DMS 273 (cell line): ENCODE measurements around the gene FPGS.
"Not testable (repeated sequence)": the region's sequence is repeated elsewhere in the genome, so short reads cannot be mapped to it uniquely, and the experiment has no call there.

Experiments used
- DNase-seq: peaks from one replicate; lab custom pipeline; 2025; ENCODE audit not compliant: unreplicated experiment; lab: John Stamatoyannopoulos, UW

The FPGS gene

DNA sequence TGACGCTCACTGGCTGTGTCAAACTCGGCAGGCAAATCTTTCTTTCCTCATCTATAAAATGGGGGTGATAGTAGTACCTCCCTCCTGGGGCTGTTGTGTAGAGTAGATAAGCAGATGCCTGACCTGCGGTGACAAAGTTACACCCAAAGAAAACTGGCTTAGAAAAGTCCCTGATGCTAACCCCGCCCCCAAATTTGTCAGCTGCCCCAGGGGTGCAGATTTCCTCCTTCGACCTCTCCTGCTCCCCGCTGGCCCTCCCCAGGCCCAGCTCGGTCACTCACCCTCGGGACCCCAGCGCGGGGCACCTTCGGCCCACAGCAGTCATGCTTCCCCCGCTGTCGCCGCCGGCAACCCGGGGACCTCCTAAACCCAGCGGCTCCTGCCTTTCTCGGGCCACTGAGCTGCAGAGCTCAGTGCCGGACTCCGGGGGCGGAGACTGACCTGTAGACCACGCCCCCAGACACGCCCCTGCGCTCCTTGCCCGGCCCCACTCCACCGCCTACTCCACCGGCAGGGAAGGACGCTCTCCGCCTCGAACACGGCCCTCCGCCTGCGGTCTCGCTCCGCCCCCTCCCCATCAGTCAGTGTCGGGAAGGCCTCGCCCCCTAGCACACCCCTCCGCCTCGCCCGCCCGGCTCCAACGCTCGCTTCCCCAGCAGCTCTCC, 31.6 kb upstream of the FPGS start:
- peak; percentile 98 for DNase-seq

GRCh38 chr9:127771570-127772189, 31.0 kb upstream of the FPGS start:
- no peak for DNase-seq

DNA sequence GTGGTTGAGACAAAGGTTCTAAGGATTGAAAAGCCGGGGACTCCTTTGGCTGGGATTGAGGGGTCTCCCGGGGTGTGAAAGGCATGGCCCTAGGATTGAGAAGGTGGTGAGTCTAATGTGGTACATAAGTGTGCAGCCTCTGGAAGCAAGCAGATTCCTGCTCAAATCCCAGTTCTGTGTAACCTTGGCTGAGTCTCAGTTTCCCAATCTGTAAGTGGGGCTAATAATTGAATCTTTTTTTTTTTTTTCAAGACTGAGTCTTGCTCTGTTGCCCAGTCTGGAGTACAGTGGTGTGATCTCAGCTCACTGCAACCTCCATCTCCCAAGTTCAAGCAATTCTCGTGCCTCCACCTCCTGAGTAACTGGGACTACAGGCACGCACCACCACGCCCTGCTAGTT, 30.1 kb upstream of the FPGS start:
- no peak for DNase-seq

- DNase-seq, result no peak
Measured at GRCh38 chr9:127773272-127773671, 29.4 kb upstream of the FPGS start.

DNA sequence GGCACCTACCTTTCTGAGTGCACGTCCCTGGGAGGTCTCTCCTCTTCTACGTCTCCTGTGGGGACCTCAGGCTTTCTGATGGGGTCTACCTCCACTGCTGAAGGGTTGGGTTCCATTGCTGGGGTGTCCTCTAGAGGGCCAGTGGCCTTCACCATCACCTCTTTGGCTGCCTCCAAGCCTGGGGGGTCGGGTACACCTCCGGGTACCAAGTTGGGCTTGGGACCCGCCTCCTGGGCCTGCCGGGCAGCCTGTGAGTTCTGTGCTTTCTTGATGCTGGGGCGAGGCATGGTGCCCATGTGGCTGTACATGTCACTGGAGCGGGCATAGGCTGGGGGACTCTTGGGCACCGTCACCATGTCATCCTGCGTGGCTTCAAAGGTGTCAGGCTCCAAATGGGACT, 28.7 kb upstream of the FPGS start:
- DNase-seq, result no peak

DNA sequence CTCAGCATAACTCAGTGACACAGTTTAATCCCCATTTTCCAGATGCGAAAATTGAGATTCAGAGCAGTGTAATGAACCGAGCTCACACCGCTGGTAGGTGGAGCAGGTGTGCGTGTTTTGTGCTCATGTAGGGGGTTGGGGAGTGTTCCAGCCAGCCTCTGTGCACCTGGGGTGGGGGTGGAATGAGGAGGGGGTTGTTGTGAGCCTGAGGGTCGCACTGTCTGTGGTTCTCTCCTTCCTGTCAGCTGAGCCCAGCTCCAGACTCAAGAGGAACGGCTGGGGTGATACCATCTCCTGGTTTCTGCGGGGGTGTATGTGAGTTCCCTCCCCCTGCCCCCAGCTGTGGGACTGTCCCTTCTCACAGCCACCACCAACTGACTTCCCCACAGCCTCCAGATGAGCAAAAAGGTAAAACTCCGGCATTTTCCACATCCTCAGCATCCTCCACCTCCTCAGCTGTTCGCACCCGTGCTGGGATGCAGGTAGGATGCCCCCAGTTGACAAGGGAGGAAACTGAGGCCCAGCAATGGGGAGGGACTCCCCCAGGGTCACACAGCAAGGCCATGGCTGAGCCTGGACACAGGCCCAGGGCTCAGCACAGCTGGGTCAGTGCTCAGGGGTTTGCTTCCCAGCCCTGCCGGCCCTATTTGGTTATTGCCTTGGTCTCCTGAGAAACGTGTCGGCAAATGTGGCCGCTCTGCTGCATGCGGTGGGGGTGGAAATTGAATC, 26.3 kb upstream of the FPGS start:
- peak; percentile 54 for DNase-seq

- no peak for DNase-seq
Measured at GRCh38 chr9:127776924-127777289, 25.8 kb upstream of the FPGS start.

DNA sequence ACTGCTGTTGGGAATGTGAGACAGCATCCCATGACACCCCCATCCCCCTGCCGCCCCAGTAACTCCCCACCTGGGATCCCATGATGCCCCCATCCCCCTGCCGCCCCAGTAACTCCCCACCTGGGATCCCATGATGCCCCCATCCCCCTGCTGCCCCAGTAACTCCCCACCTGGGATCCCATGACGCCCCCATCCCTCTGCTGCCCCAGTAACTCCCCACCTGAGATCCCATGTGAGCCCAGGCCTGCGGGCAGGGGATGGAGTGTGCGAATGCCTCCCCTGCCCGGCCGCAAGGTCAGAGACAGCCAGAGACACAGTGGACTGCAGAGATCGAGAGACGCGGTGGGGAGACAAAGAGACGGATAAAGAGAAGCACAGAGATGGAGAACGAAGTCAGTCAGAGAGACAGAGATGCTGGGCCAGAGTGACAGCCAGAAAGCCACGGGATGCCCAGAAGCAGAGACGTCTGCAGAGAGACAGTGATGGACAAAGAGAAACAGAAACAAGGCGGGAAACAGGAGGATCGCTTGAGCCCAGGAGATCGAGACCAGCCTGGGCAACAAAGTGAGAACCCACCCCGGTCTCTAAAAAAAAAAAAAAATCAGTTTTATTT, 25.2 kb upstream of the FPGS start:
- no peak for DNase-seq

DNA sequence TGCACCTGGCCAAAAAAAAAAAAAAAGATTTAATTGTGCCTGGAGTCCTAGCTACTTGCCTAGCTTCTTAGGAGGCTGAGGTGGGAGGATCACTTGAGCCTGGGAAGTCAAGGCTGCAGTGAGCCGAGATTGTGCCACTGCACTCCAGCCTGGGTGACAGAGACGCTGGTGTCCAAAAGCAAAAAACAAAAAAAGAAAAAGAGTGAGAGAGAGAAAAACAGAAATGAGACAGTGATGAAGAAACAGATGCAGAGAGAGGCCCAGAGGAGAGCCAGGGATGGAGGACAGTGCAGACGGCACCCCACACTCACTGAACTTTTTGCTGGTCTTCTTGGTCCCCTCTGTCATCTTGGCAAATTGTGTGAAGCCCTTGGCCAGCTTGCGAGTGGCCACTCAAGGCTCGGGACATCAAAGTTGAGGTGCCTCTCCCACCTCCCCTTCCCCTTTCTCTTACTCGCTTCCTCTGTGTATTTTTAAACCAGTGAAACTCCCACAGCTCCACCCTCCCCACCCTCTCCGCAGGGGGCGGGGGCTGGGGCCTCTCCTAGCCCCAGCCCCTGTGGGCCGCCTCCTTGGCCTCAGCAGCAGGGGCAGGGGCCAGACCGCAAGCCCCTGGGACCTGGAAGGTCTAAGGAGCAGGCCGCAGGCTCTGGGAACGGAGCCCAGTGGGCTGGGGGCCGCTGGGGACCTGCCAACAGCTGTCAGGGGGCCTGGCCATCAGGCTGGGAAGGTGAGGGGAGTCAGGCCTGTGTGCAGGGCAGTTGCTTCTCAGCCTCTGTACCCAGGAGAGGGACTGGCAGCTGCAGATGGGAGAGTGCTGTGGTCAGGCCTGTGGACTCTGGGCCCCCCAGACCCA, 24.2 kb upstream of the FPGS start, which contains the start of gene SH2D3C:
SH2D3C (minus strand) TSS at position 387 of the 856 bp plus-strand sequence; CDS start at position 348, 39 bp downstream.
- DNase-seq, result no peak

GRCh38 chr9:127779136-127779981, 23.3 kb upstream of the FPGS start:
- DNase-seq, result peak; percentile 24

DNA sequence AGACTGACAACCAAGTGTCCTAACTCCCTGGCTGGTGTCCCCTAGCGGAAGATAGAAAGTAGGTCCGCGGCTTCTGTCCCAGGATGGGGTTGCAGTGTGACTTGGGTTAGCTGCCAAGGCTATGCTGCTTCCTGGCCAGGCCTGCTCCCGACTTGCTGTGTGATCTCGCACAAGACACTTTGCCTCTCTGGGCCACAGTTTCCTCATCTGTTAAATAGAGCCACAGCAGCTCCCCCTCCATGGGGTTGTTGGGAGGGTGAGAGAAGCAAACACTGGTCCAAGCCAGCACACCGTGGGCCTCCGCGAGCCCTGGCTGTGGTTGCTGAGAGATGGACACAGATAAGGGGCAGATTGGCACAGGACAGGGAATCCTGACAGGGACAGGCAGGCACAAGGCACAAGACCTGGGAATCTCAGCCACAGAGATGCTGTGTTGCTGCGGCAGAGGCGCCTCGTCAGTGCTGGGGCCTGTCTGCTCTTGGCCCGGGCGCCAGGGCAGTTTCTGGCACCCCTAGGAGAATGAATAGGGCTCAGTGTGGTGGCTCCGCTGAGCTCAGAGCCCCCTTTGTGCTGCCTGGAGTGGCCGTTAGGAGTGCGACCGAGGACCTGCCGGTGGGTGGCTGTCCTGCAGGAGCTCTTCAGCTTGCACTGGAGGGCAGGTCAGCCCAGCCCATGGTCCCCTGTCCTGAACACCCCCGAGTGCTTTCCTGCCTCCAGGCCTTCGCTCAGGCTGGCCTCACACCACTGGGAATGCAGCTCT, 22.4 kb upstream of the FPGS start:
- DNase-seq, result no peak

DNA sequence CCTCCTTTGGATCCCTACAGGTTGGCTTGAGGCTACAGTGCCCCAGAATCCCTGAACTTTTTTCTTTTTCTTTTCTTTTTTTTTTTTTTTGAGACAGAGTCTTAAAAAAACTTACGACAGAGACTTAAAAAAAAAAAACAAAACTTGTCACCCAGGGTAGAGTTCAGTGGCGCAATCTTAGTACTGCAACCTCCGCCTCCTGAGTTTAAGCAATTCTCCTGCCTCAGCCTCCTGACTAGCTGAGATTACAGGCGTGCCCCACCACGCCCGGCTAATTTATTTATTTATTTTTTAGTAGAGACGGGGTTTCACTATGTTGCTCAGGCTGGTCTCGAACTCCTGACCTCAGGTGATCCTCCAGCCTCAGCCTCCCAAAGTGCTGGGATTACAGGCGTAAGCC, 21.8 kb upstream of the FPGS start:
- not testable (repeated sequence) for DNase-seq

DNA sequence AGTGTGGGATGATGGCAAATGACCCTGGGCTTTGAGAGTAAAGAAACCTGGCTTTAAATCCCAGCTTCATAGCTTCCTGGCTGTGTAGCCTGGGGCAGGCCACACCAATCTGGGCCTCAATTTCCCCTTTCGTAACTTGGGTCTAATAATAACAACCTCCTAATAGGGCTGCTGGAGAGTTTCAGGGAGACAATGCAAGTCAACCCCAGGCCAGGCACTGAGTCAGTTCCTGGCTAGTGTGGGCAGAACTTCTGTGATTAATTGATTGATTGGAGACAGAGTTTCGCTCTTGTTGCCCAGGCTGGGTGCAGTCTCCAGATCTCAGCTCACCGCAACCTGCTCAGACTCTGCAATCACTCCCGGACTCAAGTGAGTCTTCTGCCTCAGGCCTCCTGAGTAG, 20.9 kb upstream of the FPGS start:
- DNase-seq, result no peak

DNA sequence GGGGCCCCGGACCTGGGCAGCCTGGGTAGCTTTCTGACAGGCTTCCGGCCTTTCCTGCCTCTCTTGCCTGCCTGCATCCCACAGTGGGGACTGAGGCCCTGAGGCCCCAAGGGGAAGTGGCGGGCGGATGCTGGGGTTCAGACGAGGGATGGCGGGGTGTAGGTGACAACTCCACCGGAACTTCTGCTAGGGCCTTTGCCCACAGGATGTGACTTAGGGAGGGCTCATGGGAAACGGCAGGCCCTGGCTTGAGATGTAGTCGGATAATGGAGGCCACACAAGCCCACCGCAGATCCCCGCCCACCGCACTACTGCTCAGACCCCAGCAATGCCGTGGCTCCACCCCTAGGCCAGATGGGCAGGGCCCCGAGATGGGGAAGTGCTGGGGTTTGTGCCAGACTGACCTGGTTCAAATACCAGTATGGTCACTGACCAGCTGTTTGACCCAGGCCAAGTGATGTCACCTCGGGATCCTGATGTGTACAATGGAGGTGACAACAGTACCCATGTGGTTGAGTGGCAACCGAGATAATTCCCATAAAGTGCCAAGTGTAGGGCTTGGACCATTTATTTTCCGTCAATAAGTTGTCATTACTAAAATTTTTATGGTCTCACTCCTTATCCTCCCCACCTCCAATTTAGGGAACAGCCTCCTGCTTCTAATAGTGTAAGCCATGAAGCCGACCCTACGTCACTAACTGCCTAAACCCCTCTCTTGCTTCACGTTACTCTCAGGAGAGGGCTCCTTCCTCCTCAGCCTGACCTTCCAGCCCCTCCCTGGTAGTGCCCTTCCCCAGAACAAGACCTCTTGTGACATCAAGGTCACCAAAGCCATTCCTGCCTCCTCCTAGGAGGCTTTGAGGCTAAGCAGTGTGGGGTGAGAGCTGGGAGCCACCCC, 19.3 kb upstream of the FPGS start:
- no peak for DNase-seq

GRCh38 chr9:127785023-127785932, 17.4 kb upstream of the FPGS start:
- DNase-seq, result peak; percentile 93

- DNase-seq, result peak; percentile 95
Measured at GRCh38 chr9:127785933-127786772, 16.5 kb upstream of the FPGS start, which contains the start of gene CDK9. Gene CDK9, plus strand, starts transcription at chr9:127786034. Its CDS starts 115 bp downstream, at chr9:127786149.
